Ectodermal cell (in vitro differentiated cells): Measurements from ENCODE around the gene TFPI.
"Not testable (repeated sequence)": the region's sequence is repeated elsewhere in the genome, so short reads cannot be mapped to it uniquely, and the experiment has no call there.

Experiments
- H3K27ac ChIP-seq: 2 replicates; pipeline ENCODE4 v1.7.0; 2013; ENCODE audit warnings: mild to moderate bottlenecking, low read depth, low read length; ENCODE audit not compliant: insufficient read depth, poor library complexity, severe bottlenecking
- H3K27me3 ChIP-seq: 2 replicates; pipeline ENCODE4 v1.7.0; 2013; ENCODE audit warnings: mild to moderate bottlenecking, low read length; ENCODE audit not compliant: insufficient read depth, control insufficient read depth, poor library complexity, severe bottlenecking
- H3K36me3 ChIP-seq: one replicate; pipeline ENCODE4 v1.7.0; 2013; ENCODE audit warnings: low read length; ENCODE audit not compliant: control insufficient read depth, insufficient read depth
- H3K4me1 ChIP-seq: one replicate; pipeline ENCODE4 v1.7.0; 2013; ENCODE audit warnings: low read length; ENCODE audit not compliant: control insufficient read depth, insufficient read depth
- H3K4me3 ChIP-seq: 2 replicates; pipeline ENCODE4 v1.7.0; 2013; ENCODE audit warnings: low read depth, low read length, control low read depth; ENCODE audit not compliant: insufficient read depth
- H3K9me3 ChIP-seq: 2 replicates; pipeline ENCODE4 v1.7.0; 2013; ENCODE audit warnings: mild to moderate bottlenecking, low read length, moderate library complexity; ENCODE audit not compliant: control insufficient read depth
- WGBS, 2 experiments: methylation state at CpG; one replicate each; pipeline ENCODE4 v1.1.7; 2013; ENCODE audit warnings: missing lambda C conversion rate in 2 of 2; 5-methylcytosine and 5-hydroxymethylcytosine counted together

Gene TFPI

DNA sequence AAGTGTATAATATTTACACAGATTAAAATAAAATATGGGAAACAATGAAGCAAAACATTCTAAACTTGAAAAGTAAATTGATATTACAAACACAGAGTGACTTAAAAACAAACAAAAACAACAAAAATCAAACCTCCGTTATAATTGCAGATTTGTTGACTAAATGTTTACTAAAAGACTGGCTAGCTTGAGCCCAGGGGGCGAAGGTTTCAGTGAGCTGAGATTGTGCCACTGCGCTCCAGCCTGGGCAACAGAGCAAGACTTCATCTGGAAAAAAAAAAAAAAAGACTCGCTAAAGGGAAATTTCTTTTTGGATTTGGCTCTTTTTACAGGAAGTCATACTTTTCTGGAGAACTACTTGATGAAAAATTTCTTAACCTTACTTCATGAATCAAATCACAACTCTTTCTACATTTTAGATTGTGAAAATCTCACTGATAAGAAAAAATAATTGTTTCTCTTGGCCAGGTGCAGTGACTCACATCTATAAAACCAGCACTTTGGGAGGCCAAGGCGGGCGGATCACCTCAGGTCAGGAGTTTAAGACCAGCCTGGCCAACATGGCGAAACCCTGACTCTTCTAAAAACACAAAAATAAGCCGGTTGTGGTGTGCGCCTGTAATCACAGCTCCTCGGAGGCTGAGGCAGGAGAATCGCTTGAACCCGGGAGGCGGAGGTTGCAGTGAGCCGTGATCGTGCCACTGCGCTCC lies 9.7 kb downstream of the TFPI start:
- H3K36me3 ChIP-seq = no peaks in the 10 kb centered on the region
- H3K27me3 ChIP-seq = no peaks in the 10 kb centered on the region
- H3K4me1 ChIP-seq = no peaks in the 10 kb centered on the region
- WGBS, 2 experiments = 92% methylated on average over 16 of the region's 16 CpGs
- H3K4me3 ChIP-seq = no peak overlapping the region
- no peak overlapping the region for H3K27ac ChIP-seq
- H3K9me3 ChIP-seq = no peaks in the 10 kb centered on the region

DNA sequence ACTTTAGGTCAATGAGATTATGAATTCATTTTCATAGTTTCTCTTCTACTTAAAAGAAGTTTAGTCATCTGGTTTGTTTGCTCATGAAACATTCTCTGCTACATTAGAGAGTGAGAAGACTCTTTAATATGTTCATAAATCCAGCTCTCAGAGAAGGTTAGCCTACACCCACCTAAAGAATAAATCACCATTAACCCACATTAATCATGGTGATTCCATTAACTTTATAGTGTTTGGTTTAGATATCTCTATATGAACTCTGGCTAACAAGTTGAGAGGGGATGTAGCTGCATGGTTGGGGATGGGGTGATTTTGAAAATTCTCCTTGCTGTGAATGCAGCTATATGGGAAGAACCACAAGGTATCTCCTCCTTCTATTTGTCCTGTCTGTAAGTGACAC lies 10.7 kb downstream of the TFPI start:
- H3K36me3 ChIP-seq = no peaks in the 10 kb centered on the region
- no peak overlapping the region for H3K27ac ChIP-seq
- no peak overlapping the region for H3K4me3 ChIP-seq
- H3K9me3 ChIP-seq = no peaks in the 10 kb centered on the region
- H3K4me1 ChIP-seq = no peaks in the 10 kb centered on the region
- H3K27me3 ChIP-seq = no peaks in the 10 kb centered on the region

DNA sequence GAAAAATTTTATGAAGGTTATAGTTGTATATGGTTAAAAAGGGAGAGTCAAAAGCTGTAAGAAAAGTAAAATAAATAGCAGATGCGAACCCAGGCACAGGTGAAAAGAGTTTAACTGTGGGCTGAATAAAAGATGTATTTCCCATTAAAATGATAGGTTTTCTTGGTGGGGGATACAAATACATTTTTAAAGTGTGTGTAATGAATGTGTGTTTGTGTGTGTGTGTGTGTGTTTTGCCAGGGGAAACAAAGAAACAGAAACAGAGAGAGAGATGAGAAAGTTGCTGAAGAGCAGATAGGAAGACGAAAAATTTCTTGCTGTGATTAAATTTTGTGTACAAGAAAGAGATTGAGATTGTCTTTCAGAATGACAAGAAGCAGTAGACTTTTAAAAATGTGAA lies 12.1 kb downstream of the TFPI start:
- Histone ChIP-seq H3K9me3 (no peaks in the 10 kb centered on the region), H3K36me3 (no peaks in the 10 kb centered on the region), H3K4me1 (no peaks in the 10 kb centered on the region), H3K27me3 (no peaks in the 10 kb centered on the region), H3K4me3 (no peak overlapping the region), H3K27ac (no peak overlapping the region)
- WGBS, 2 experiments = 95 to 96% methylated on average over 2 of the region's 2 CpGs

DNA sequence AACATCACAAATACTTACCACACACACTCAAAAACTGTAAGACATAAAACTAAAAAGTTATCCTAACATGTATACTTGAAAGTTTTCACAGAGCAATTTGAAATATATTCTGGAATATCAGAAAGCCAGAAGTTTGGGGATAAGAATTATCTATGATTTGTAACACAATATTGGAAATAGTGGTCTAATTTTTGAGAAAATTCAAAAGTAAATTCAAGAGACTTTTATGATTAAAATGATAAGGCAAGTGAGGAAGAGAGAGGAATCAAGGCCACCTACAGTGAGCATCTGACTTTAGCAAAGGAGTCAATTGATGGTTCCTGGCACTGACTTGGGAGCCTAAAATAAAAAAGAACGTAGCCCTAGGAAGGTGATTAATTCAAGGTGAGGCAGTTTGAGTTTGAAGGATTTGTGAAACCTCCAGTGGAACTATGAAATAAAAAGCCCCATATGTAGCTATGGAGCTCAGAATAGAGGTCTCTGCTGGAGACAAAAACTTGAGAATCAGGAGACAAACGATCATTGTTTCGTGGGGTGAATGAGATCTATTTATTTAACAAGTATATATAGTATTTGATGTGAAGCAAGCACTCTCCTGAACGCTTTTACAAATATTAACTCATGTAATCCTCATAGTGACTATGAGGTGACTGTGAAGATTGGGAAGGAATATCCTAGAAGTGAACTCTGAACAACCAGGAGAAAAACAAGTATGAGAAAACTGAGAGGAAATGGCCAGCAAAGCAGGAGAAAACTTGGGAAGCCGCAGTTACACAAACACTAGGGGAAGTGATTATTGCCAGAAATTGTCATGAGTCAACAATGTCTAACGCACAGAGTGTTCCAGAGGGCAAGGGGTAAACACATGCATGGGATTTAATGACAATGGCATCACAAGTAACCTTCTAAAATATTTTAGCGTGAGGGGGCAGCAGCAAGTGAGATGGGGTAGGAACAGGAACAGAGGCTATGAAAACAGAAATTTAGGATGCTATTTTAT lies 12.8 kb downstream of the TFPI start:
- no peak overlapping the region for H3K27ac ChIP-seq
- no peaks in the 10 kb centered on the region for H3K27me3 ChIP-seq
- WGBS, 2 experiments = 76 to 79% methylated on average over 4 to 7 of the region's 7 CpGs
- H3K9me3 ChIP-seq = no peaks in the 10 kb centered on the region
- H3K4me3 ChIP-seq = no peak overlapping the region
- no peaks in the 10 kb centered on the region for H3K36me3 ChIP-seq
- no peaks in the 10 kb centered on the region for H3K4me1 ChIP-seq

DNA sequence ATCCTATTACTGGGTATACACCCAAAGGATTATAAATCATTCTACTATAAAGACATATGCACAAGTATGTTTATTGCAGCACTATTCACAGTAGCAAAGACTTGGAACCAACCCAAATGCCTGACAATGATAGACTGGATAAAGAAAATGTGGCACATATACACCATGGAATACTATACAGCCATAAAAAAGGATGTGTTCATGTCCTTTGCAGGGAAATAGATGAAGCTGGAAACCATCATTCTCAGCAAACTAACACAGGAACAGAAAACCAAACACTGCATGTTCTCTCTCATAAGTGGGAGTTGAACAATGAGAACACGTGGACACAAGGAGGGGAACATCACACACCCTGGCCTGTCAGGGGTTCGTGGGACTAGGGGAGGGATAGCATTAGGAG lies 16.0 kb downstream of the TFPI start:
- H3K4me3 ChIP-seq, H3K4me1 ChIP-seq, H3K9me3 ChIP-seq, H3K27me3 ChIP-seq, H3K36me3 ChIP-seq, H3K27ac ChIP-seq: not testable (repeated sequence)
- 91 to 97% methylated on average over 2 of the region's 2 CpGs for WGBS, 2 experiments

DNA sequence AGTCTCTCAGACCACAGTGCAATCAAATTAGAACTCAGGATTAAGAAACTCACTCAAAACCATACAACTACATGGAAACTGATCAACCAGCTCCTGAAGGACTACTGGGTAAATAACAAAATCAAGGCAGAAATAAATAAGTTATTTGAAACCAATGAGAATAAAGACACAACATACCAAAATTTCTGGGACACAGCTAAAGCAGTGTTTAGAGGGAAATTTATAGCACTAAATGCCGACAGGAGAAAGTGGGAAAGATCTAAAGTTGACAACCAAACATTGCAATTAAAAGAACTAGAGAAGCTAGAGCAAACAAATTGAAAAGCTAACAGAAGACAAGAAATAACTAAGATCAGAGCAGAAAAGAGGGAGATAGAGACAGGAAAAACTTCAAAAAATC lies 18.9 kb downstream of the TFPI start:
- not testable (repeated sequence) for H3K9me3 ChIP-seq, H3K27ac ChIP-seq, H3K4me3 ChIP-seq, H3K4me1 ChIP-seq, H3K27me3 ChIP-seq, H3K36me3 ChIP-seq
- 88 to 100% methylated on average over 1 of the region's 1 CpG for WGBS, 2 experiments

DNA sequence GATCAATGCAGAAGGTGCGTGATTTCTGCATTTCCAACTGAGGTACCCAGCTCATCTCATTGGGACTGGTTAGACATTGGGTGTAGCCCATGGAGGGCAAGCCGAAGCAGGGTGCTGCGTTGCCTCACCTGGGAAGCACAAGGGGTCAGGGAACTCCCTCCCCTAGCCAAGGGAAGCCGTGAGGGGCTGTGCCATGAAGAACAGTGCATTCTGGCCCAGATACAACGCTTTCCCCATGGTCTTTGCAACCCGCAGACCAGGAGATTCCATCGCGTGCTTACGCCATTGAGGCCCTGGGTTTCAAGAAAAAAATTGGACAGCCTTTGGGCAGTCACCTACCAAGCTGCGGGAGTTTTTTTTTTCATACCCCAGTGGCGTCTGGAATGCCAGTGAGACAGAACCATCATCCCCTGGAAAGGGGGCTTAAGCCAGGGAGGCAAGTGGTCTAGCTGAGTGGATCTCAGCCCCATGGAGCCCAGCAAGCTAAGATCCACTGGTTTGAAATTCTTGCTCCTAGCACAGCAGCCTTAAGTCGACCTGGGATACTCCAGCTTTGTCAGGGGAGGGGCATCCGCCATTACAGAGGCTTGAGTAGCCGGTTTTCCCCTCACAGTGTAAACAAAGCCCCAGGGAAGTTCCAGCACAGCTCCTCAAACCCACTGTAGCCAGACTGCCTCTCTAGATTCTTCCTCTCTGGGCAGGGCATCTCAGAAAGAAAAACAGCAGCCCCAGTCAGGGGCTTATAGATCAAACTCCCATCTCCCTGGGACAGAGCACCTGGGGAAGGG lies 21.7 kb downstream of the TFPI start:
- no peaks in the 10 kb centered on the region for H3K36me3 ChIP-seq
- 87 to 89% methylated on average over 14 of the region's 14 CpGs for WGBS, 2 experiments
- H3K4me1 ChIP-seq = peaks cover 7% of the 10 kb centered on the region
- no peaks in the 10 kb centered on the region for H3K27me3 ChIP-seq
- H3K4me3 ChIP-seq = no peak overlapping the region
- no peaks in the 10 kb centered on the region for H3K9me3 ChIP-seq
- no peak overlapping the region for H3K27ac ChIP-seq

DNA sequence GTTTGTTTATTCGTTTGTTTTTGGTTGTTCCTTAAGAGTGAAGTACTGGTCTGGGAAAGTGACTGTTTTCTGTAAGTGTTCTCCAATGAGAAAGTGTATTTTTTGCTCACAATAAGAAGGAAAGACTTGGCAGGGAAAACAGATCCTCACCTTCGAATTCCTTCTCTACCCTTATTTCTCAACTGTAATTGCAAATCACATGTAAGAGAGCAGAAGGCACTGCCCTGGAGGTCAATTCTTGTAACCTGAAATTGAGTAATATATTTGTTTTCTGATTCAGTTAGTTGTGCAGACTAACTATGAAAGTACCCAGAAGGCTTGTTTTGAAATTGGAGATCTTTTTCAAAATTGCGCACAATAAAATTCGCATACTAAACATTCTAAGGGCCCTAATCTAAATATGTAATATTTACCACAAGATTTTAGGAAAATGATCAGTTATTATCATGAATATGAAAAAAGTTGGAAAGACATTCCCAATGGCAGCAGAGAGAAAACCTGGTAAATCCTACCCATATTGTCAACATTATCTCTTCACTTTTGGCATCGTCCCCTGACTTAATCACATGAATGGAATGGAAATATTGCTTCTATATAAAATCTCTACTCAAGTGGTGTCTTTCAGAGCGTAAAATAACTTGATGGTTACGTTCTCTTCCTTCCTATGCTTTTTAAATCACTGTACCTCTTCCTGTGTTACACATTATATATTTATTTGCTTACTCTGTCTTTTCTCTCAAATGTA lies 24.1 kb downstream of the TFPI start:
- peaks cover 14% of the 10 kb centered on the region for H3K4me1 ChIP-seq
- 98 to 100% methylated on average over 2 to 5 of the region's 7 CpGs for WGBS, 2 experiments
- H3K27ac ChIP-seq = no peak overlapping the region
- no peaks in the 10 kb centered on the region for H3K36me3 ChIP-seq
- no peaks in the 10 kb centered on the region for H3K9me3 ChIP-seq
- H3K4me3 ChIP-seq = no peak overlapping the region
- no peaks in the 10 kb centered on the region for H3K27me3 ChIP-seq

DNA sequence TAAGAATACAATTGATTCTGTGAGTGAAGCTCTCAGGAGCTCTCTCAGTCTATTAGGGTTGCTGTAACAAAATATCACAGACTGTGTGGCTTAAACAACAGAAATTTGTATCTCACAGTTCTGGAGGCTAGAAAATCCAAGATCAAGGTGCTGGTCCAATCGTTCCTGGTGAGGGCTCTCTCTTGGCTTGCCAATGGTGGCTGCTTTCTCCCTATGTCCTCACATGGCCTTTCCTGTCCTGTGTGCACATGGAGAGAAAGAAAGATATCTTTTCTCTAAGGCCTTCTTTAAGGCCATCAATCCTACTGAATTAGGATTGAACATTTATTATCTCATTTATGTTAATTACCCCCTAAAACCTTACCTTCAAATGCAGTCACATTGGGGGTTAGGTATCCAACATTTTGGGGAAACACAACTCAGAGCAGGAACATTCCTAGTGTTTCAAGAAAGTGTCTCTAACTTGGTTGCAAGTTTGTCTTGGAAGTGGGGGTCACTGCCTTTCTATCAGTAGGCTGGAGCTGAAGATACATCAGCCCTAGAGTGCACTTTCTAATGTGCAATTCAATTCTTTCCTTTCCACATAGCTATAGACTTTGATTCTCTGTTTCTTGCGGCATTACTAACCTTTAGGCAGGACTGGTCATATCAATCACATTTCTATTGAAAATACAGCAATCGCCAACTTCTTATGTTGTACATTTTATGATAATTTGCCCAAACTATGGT lies 24.8 kb downstream of the TFPI start:
- 95 to 100% methylated on average over 2 to 3 of the region's 3 CpGs for WGBS, 2 experiments
- no peak overlapping the region for H3K4me3 ChIP-seq
- H3K9me3 ChIP-seq = no peaks in the 10 kb centered on the region
- H3K36me3 ChIP-seq = no peaks in the 10 kb centered on the region
- H3K4me1 ChIP-seq = peaks cover 14% of the 10 kb centered on the region
- no peak overlapping the region for H3K27ac ChIP-seq
- no peaks in the 10 kb centered on the region for H3K27me3 ChIP-seq
